ENCODE measurements around the gene TENM4. TPM values are rescaled to one million over a fixed set of nuclear protein-coding genes. Genes with fewer than 3 reads are reported as not detected.

The TENM4 gene
- total RNA-seq, 1 experiment from 2014 or later: 25.0 TPM

GRCh38 chr11:78689585-78690153, 751.2 kb downstream of the TENM4 start (continued):
- no peak for TF ChIP-seq USF1 (CRISPR knock-in tag; IDR thresholded peaks at IDR 0.05)
- TF ChIP-seq ZNF138 (CRISPR knock-in tag; conservative IDR thresholded peaks at IDR 0.05): no peak
- TF ChIP-seq ZNF671 (CRISPR knock-in tag; IDR thresholded peaks at IDR 0.05): no peak

- Mint-ChIP-seq H3K27ac (no peak overlapping the region), H3K4me3 (no peak overlapping the region), H3K9me3 (peaks cover 4% of the 10 kb centered on the region; the same call in 1 of the 2 replicates), H3K27me3 (ENCODE audit: low read depth) (no peaks in the 10 kb centered on the region), H3K4me1 (peaks cover 31% of the 10 kb centered on the region), H3K36me3 (peaks cover 3% of the 10 kb centered on the region; the same call in 1 of the 2 replicates)
- ChIA-PET POLR2A (no interaction called here), CTCF (interaction anchor here (0.8 to 3.7 kb wide), 5 partner anchors 22 to 272 kb away, joined by 3 to 22 read pairs (median 6); no protein-coding TSS in a partner anchor)
- DNase-seq (ENCODE audit: low spot score) (no peak), ATAC-seq (no peak)
- TF ChIP-seq ZNF281 (CRISPR knock-in tag; IDR thresholded peaks at IDR 0.05) (no peak), PREB (CRISPR knock-in tag; IDR thresholded peaks at IDR 0.05; ENCODE audit: borderline replicate concordance) (no peak), JAZF1 (CRISPR knock-in tag; IDR thresholded peaks at IDR 0.05) (no peak), ZMAT4 (CRISPR knock-in tag; IDR thresholded peaks at IDR 0.05) (no peak), KAT7 (CRISPR knock-in tag; IDR thresholded peaks at IDR 0.05; ENCODE audit: borderline replicate concordance) (no peak), E2F5 (CRISPR knock-in tag; IDR thresholded peaks at IDR 0.05) (no peak), TEAD1 (CRISPR knock-in tag; IDR thresholded peaks at IDR 0.05) (no peak), MAX (CRISPR knock-in tag; IDR thresholded peaks at IDR 0.05) (no peak), ZNF396 (CRISPR knock-in tag; IDR thresholded peaks at IDR 0.05; ENCODE audit: borderline replicate concordance) (no peak)
These were observed 751.7 kb downstream of the TENM4 start for GRCh38 chr11:78689101-78689500.

GRCh38 chr11:78688460-78688859, 752.4 kb downstream of the TENM4 start:
- Mint-ChIP-seq H3K4me1 (peaks cover 36% of the 10 kb centered on the region), H3K27ac (peak overlapping the region; percentile 23; the same call in 1 of the 2 replicates), H3K4me3 (no peak overlapping the region), H3K36me3 (peaks cover 3% of the 10 kb centered on the region; the same call in 1 of the 2 replicates), H3K9me3 (peaks cover 4% of the 10 kb centered on the region; the same call in 1 of the 2 replicates), H3K27me3 (ENCODE audit: low read depth) (no peaks in the 10 kb centered on the region)
- CTCF ChIA-PET: interaction anchor here (0.9 to 3.7 kb wide), 4 partner anchors 27 to 273 kb away, joined by 3 to 22 read pairs (median 10); no protein-coding TSS in a partner anchor
- TF ChIP-seq KAT7 (CRISPR knock-in tag; IDR thresholded peaks at IDR 0.05; ENCODE audit: borderline replicate concordance): no peak
- no peak for TF ChIP-seq TCF7 (CRISPR knock-in tag; IDR thresholded peaks at IDR 0.05; ENCODE audit: low read depth)
- no peak for TF ChIP-seq EMX1 (CRISPR knock-in tag; IDR thresholded peaks at IDR 0.05)
- no peak for TF ChIP-seq JAZF1 (CRISPR knock-in tag; IDR thresholded peaks at IDR 0.05)
- TF ChIP-seq RORB (CRISPR knock-in tag; IDR thresholded peaks at IDR 0.05): no peak
- no peak for DNase-seq (ENCODE audit: low spot score)
- POLR2A ChIA-PET: no interaction called here
- ATAC-seq: peak; percentile 19

Measured in WTC11 (cell line).